HG02678 (cell line): ENCODE measurements around the gene RNF5.
"Not testable (repeated sequence)": the region's sequence is repeated elsewhere in the genome, so short reads cannot be mapped to it uniquely, and the experiment has no call there.

Experiments
- ATAC-seq: cut with Tn5 transposase; IDR thresholded peaks from one replicate; pipeline ENCODE4 v1.9.1; 2021; ENCODE audit warnings: mild to moderate bottlenecking, moderate library complexity; ENCODE audit not compliant: unreplicated experiment

The RNF5 gene

GRCh38 chr6:32177788-32178546 is at the start of gene RNF5:
Gene RNF5, plus strand, starts transcription at chr6:32178405. Its CDS starts 107 bp downstream, at chr6:32178512.
- ATAC-seq: peak; percentile 79

GRCh38 chr6:32128751-32129296 is 49.4 kb upstream of the RNF5 start:
- no peak for ATAC-seq

- ATAC-seq: no peak
Observed at GRCh38 chr6:32129297-32130088, 48.7 kb upstream of the RNF5 start.

- ATAC-seq: no peak
Observed at GRCh38 chr6:32131439-32131948, 46.7 kb upstream of the RNF5 start.

GRCh38 chr6:32132110-32132509 is 46.1 kb upstream of the RNF5 start:
- ATAC-seq: no peak

GRCh38 chr6:32133786-32134185 is 44.4 kb upstream of the RNF5 start:
- ATAC-seq: no peak

GRCh38 chr6:32137454-32137853 is 40.8 kb upstream of the RNF5 start:
- no peak for ATAC-seq

- ATAC-seq: no peak
Observed at GRCh38 chr6:32139590-32139989, 38.6 kb upstream of the RNF5 start.

- no peak for ATAC-seq
Observed at GRCh38 chr6:32140420-32141046, 37.7 kb upstream of the RNF5 start.

GRCh38 chr6:32144238-32144637 is 34.0 kb upstream of the RNF5 start:
- ATAC-seq: not testable (repeated sequence)

- ATAC-seq: no peak
Observed at GRCh38 chr6:32146287-32146686, 31.9 kb upstream of the RNF5 start.

GRCh38 chr6:32146687-32147086 is 31.5 kb upstream of the RNF5 start:
- no peak for ATAC-seq

- ATAC-seq: no peak
Observed at GRCh38 chr6:32147401-32148132, 30.6 kb upstream of the RNF5 start.

GRCh38 chr6:32148289-32149091 is 29.7 kb upstream of the RNF5 start:
- no peak for ATAC-seq

GRCh38 chr6:32149092-32149755 is 29.0 kb upstream of the RNF5 start:
- ATAC-seq: no peak

- ATAC-seq: no peak
Observed at GRCh38 chr6:32149932-32150870, 28.0 kb upstream of the RNF5 start.

GRCh38 chr6:32151181-32151862 is 26.9 kb upstream of the RNF5 start:
- ATAC-seq: no peak
